Chondrocyte (in vitro differentiated cells): ENCODE measurements around the gene LRRC53. TPM values are rescaled to one million over a fixed set of nuclear protein-coding genes. Genes with fewer than 3 reads are reported as not detected.

Source experiments
- DNase-seq: peaks from one replicate; pipeline ENCODE4 v3.0.0; 2021; ENCODE audit warnings: mixed read lengths, low spot score
- H3K27ac Mint-ChIP-seq: one replicate; pipeline ENCODE4 v1.8.0; 2021; ENCODE audit warnings: mild to moderate bottlenecking, moderate library complexity, mixed read lengths; ENCODE audit not compliant: unreplicated experiment
- H3K27me3 Mint-ChIP-seq: 2 replicates; pipeline ENCODE4 v1.8.0; 2021; ENCODE audit warnings: low read depth, mixed read lengths
- H3K36me3 Mint-ChIP-seq: 2 replicates; pipeline ENCODE4 v1.8.0; 2021; ENCODE audit warnings: low read depth, mixed read lengths
- H3K4me1 Mint-ChIP-seq: 2 replicates; pipeline ENCODE4 v1.8.0; 2021; ENCODE audit warnings: low read depth, mild to moderate bottlenecking, mixed read lengths
- H3K4me3 Mint-ChIP-seq: one replicate; pipeline ENCODE4 v1.8.0; 2021; ENCODE audit warnings: mild to moderate bottlenecking, moderate library complexity, mixed read lengths; ENCODE audit not compliant: unreplicated experiment
- H3K9me3 Mint-ChIP-seq: 2 replicates; pipeline ENCODE4 v1.8.0; 2021; ENCODE audit warnings: low read depth, mixed read lengths
- CTCF ChIP-seq: fragments of 200-600 bp; sonication (generic); IDR thresholded peaks from 2 replicates; pipeline ENCODE4 v1.5.0; 2021; ENCODE audit warnings: antibody characterized with exemption, mild to moderate bottlenecking, moderate library complexity
- total RNA-seq: library from RNA; stranded (reverse); gene quantifications from 3 replicates; pipeline ENCODE4 v1.2.1, GENCODE V29; 2021

LRRC53 gene
- total RNA-seq, 1 donor from 2014 or later, result not detected

- DNase-seq, result no peak
- H3K9me3 Mint-ChIP-seq, result no peaks in the 10 kb centered on the region
- peaks cover 7% of the 10 kb centered on the region for H3K27me3 Mint-ChIP-seq
- no peak overlapping the region for H3K4me3 Mint-ChIP-seq
- TF ChIP-seq CTCF, result no peak
- no peaks in the 10 kb centered on the region for H3K36me3 Mint-ChIP-seq
- H3K4me1 Mint-ChIP-seq, result no peaks in the 10 kb centered on the region
- no peak overlapping the region for H3K27ac Mint-ChIP-seq
These were observed 15.7 kb downstream of the LRRC53 start for GRCh38 chr1:74496669-74497068.

GRCh38 chr1:74486036-74486435 lies 26.4 kb downstream of the LRRC53 start:
- Mint-ChIP-seq H3K36me3 (no peaks in the 10 kb centered on the region), H3K9me3 (no peaks in the 10 kb centered on the region), H3K27me3 (peaks cover 13% of the 10 kb centered on the region), H3K4me1 (no peaks in the 10 kb centered on the region), H3K27ac (no peak overlapping the region), H3K4me3 (no peak overlapping the region)
- no peak for TF ChIP-seq CTCF
- no peak for DNase-seq

GRCh38 chr1:74485622-74486021 lies 26.8 kb downstream of the LRRC53 start:
- Mint-ChIP-seq H3K4me1 (no peaks in the 10 kb centered on the region), H3K27me3 (peaks cover 16% of the 10 kb centered on the region), H3K36me3 (no peaks in the 10 kb centered on the region), H3K27ac (no peak overlapping the region), H3K4me3 (no peak overlapping the region), H3K9me3 (no peaks in the 10 kb centered on the region)
- no peak for TF ChIP-seq CTCF
- DNase-seq, result no peak

GRCh38 chr1:74481607-74482006 lies 30.8 kb downstream of the LRRC53 start:
- Mint-ChIP-seq H3K27ac (no peak overlapping the region), H3K4me1 (no peaks in the 10 kb centered on the region), H3K4me3 (no peak overlapping the region), H3K27me3 (peaks cover 22% of the 10 kb centered on the region), H3K36me3 (no peaks in the 10 kb centered on the region), H3K9me3 (no peaks in the 10 kb centered on the region)
- no peak for TF ChIP-seq CTCF
- DNase-seq, result no peak

- Mint-ChIP-seq H3K4me3 (no peak overlapping the region), H3K27ac (no peak overlapping the region), H3K9me3 (no peaks in the 10 kb centered on the region), H3K27me3 (peaks cover 28% of the 10 kb centered on the region), H3K4me1 (no peaks in the 10 kb centered on the region), H3K36me3 (no peaks in the 10 kb centered on the region)
- no peak for TF ChIP-seq CTCF
- no peak for DNase-seq
These were observed 32.3 kb downstream of the LRRC53 start for GRCh38 chr1:74480068-74480467.
